HepG2 (cell line): Measurements from ENCODE around the gene AZI2. TPM values are rescaled to one million over a fixed set of nuclear protein-coding genes. Genes with fewer than 3 reads are reported as not detected.
A peak's percentile ranks its signal among the peaks of the same experiment; 100 is the strongest.

Source experiments
- GATAD1 ChIP-seq: IDR thresholded peaks from 2 replicates; pipeline ENCODE4 v1.6.1; 2016; ENCODE audit warnings: missing genetic modification reagents, missing compliant biosample characterization
- HNF4A ChIP-seq: sonication (generic); formaldehyde crosslinking; IDR thresholded peaks from 2 replicates; pipeline ENCODE4 v1.4.0; 2020; ENCODE audit warnings: missing genetic modification reagents
- HNF4G ChIP-seq, 2 experiments: sonication (generic) in 1 of 2; formaldehyde crosslinking in 1 of 2; IDR thresholded peaks; 2 replicates each; pipeline versions ENCODE4 v1.4.0 to v1.6.1; 2011 to 2020; ENCODE audit warnings: borderline replicate concordance in 2 of 2, low read depth in 2 of 2, mild to moderate bottlenecking in 2 of 2, low read length in 1 of 2, missing genetic modification reagents in 1 of 2, moderate library complexity in 1 of 2
- KLF12 ChIP-seq: sonication (generic); formaldehyde crosslinking; IDR thresholded peaks from 2 replicates; pipeline ENCODE4 v1.4.0; 2020; ENCODE audit warnings: missing genetic modification reagents, borderline replicate concordance
- MAF1 ChIP-seq: sonication (generic); formaldehyde crosslinking; IDR thresholded peaks from 2 replicates; pipeline ENCODE4 v1.5.0; 2020; ENCODE audit warnings: missing genetic modification reagents, borderline replicate concordance
- MAX ChIP-seq: IDR thresholded peaks from 2 replicates; pipeline ENCODE4 v1.6.1; 2012; ENCODE audit warnings: inconsistent platforms
- NFAT5 ChIP-seq: sonication (generic); formaldehyde crosslinking; IDR thresholded peaks from 2 replicates; pipeline ENCODE4 v1.4.0; 2020; ENCODE audit warnings: missing genetic modification reagents
- NFRKB ChIP-seq: fragments of 450-650 bp; IDR thresholded peaks from 2 replicates; pipeline ENCODE4 v1.6.1; 2017
- POLR2AphosphoS2 ChIP-seq: IDR thresholded peaks from 2 replicates; pipeline ENCODE4 v1.6.1; 2011; ENCODE audit warnings: low read depth, low read length, improper control_type of control experiment
- THAP11 ChIP-seq: IDR thresholded peaks from 2 replicates; pipeline ENCODE4 v1.6.1; 2016; ENCODE audit warnings: missing biosample characterization, missing genetic modification reagents
- ZFP82 ChIP-seq: sonication (generic); formaldehyde crosslinking; IDR thresholded peaks from 2 replicates; pipeline ENCODE4 v1.5.1; 2020; ENCODE audit warnings: mild to moderate bottlenecking, missing genetic modification reagents, borderline replicate concordance
- ZNF512 ChIP-seq: sonication (generic); formaldehyde crosslinking; IDR thresholded peaks from 2 replicates; pipeline ENCODE4 v1.4.0; 2020; ENCODE audit warnings: mild to moderate bottlenecking, missing genetic modification reagents
- polyA plus RNA-seq, 8 experiments: library from polyadenylated mRNA; depleted of rRNA in 3 of 8; stranded (reverse) in 7 of 8; unstranded in 1 of 8; fragments of >200 nt; fragmentation: Illumina TruSeq in 4 of 8; extraction: Trizol in 4 of 8; gene quantifications; 2 replicates each; pipeline versions ENCODE4 v1.2.1 to v1.2.3, GENCODE V29; 2011 to 2016; ENCODE audit warnings: low read depth in 4 of 8, missing spikeins in 1 of 8, mixed read lengths in 1 of 8; ENCODE audit not compliant: insufficient read depth in 1 of 8
- total RNA-seq, 5 experiments: library from RNA; depleted of rRNA; stranded (reverse); fragments of >200 nt; fragmentation: Illumina TruSeq; extraction: Trizol; gene quantifications; 2 replicates each; pipeline ENCODE4 v1.2.3, GENCODE V29; 2016; ENCODE audit warnings: low read depth in 1 of 5
- TF ChIP-seq, protein P1 (sequence below): IDR thresholded peaks from 2 replicates; pipeline ENCODE4 v1.4.0; 2020; ENCODE audit warnings: mild to moderate bottlenecking, missing genetic modification reagents
- TF ChIP-seq, protein P2 (sequence below): sonication (generic); formaldehyde crosslinking; IDR thresholded peaks from 2 replicates; pipeline ENCODE4 v1.4.0; 2020; ENCODE audit warnings: missing genetic modification reagents, borderline replicate concordance
- TF ChIP-seq, protein P3 (sequence below): sonication (generic); formaldehyde crosslinking; IDR thresholded peaks from 2 replicates; pipeline ENCODE4 v1.8.0; 2022; ENCODE audit warnings: missing genetic modification reagents, mild to moderate bottlenecking, moderate library complexity, borderline replicate concordance

The AZI2 gene
- total and polyA plus RNA-seq, 2 of the 13 experiments (the other 11 are each of a cell fraction or from before 2014, with no cell fraction given) = 43.7 to 49.8 TPM

DNA sequence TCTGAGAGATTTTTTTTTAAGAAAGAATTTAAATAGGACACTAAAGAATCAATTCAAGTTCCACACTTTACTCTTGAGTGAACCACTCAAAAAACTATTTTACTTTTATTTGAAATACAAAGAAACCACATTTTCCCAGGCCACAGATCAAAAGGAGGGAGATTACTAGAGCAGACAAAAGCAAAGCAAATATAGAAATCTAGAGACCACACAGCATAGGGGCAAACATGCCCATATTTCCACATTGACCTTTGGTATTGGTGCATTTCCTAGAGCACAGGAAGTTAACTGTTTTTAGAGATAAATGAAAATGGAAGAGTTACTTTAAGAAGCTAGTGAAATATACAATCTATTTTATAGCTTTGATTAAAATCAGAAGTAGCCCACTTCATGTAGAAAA is 27.6 kb downstream of the AZI2 start (continued):
- TF ChIP-seq NFAT5 (CRISPR knock-in tag) (no peak), HNF4G (IDR thresholded peaks at IDR 0.05; ENCODE audit: borderline replicate concordance, low read depth, low read length) (peak; percentile 83), HNF4G (CRISPR knock-in tag; IDR thresholded peaks at IDR 0.05; ENCODE audit: borderline replicate concordance, low read depth) (no peak), ZNF512 (CRISPR knock-in tag) (no peak), ZFP82 (CRISPR knock-in tag) (no peak), MAF1 (CRISPR knock-in tag) (no peak), MAX (no peak), KLF12 (no peak), NFRKB (no peak), POLR2AphosphoS2 (no peak), HNF4A (CRISPR knock-in tag) (peak; percentile 79), GATAD1 (CRISPR knock-in tag) (no peak), THAP11 (no peak)
- TF ChIP-seq, protein P1, sequence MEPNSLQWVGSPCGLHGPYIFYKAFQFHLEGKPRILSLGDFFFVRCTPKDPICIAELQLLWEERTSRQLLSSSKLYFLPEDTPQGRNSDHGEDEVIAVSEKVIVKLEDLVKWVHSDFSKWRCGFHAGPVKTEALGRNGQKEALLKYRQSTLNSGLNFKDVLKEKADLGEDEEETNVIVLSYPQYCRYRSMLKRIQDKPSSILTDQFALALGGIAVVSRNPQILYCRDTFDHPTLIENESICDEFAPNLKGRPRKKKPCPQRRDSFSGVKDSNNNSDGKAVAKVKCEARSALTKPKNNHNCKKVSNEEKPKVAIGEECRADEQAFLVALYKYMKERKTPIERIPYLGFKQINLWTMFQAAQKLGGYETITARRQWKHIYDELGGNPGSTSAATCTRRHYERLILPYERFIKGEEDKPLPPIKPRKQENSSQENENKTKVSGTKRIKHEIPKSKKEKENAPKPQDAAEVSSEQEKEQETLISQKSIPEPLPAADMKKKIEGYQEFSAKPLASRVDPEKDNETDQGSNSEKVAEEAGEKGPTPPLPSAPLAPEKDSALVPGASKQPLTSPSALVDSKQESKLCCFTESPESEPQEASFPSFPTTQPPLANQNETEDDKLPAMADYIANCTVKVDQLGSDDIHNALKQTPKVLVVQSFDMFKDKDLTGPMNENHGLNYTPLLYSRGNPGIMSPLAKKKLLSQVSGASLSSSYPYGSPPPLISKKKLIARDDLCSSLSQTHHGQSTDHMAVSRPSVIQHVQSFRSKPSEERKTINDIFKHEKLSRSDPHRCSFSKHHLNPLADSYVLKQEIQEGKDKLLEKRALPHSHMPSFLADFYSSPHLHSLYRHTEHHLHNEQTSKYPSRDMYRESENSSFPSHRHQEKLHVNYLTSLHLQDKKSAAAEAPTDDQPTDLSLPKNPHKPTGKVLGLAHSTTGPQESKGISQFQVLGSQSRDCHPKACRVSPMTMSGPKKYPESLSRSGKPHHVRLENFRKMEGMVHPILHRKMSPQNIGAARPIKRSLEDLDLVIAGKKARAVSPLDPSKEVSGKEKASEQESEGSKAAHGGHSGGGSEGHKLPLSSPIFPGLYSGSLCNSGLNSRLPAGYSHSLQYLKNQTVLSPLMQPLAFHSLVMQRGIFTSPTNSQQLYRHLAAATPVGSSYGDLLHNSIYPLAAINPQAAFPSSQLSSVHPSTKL (CRISPR knock-in tag) = peak; percentile 78
- TF ChIP-seq, protein P2, sequence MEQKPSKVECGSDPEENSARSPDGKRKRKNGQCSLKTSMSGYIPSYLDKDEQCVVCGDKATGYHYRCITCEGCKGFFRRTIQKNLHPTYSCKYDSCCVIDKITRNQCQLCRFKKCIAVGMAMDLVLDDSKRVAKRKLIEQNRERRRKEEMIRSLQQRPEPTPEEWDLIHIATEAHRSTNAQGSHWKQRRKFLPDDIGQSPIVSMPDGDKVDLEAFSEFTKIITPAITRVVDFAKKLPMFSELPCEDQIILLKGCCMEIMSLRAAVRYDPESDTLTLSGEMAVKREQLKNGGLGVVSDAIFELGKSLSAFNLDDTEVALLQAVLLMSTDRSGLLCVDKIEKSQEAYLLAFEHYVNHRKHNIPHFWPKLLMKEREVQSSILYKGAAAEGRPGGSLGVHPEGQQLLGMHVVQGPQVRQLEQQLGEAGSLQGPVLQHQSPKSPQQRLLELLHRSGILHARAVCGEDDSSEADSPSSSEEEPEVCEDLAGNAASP (CRISPR knock-in tag) = no peak
- TF ChIP-seq, protein P3, sequence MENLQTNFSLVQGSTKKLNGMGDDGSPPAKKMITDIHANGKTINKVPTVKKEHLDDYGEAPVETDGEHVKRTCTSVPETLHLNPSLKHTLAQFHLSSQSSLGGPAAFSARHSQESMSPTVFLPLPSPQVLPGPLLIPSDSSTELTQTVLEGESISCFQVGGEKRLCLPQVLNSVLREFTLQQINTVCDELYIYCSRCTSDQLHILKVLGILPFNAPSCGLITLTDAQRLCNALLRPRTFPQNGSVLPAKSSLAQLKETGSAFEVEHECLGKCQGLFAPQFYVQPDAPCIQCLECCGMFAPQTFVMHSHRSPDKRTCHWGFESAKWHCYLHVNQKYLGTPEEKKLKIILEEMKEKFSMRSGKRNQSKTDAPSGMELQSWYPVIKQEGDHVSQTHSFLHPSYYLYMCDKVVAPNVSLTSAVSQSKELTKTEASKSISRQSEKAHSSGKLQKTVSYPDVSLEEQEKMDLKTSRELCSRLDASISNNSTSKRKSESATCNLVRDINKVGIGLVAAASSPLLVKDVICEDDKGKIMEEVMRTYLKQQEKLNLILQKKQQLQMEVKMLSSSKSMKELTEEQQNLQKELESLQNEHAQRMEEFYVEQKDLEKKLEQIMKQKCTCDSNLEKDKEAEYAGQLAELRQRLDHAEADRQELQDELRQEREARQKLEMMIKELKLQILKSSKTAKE (CRISPR knock-in tag) = no peak
